ENCODE measurements around the gene FHIP1B.
"Not testable (repeated sequence)": the region's sequence is repeated elsewhere in the genome, so short reads cannot be mapped to it uniquely, and the experiment has no call there.

The FHIP1B gene

GRCh38 chr11:6234387-6235107, at the start of gene FHIP1B:
TSS of gene FHIP1B (minus strand) at chr11:6234636. CDS start at chr11:6224516, 10,120 bp downstream.
- Histone ChIP-seq H3K27me3 (no peaks in the 10 kb centered on the region), H3K4me1 (peaks cover 20% of the 10 kb centered on the region), H3K36me3 (peaks cover 7% of the 10 kb centered on the region; the same call in 1 of the 2 replicates), H3K4me3 (peak within 1 kb of the TSS; percentile 84), H3K9ac (peak within 1 kb of the TSS; percentile 81), H3K27ac (peak within 1 kb of the TSS; percentile 62), H3K9me3 (no peaks in the 10 kb centered on the region), H3K4me2 (peak within 1 kb of the TSS; percentile 92), H4K20me1 (peaks cover 30% of the 10 kb centered on the region)
- TF ChIP-seq Cebpa-rat (IDR thresholded peaks at IDR 0.05), result no peak

GRCh38 chr11:6283453-6284023, 49.1 kb upstream of the FHIP1B start:
- H3K27ac ChIP-seq, result no peak overlapping the region
- no peaks in the 10 kb centered on the region for H3K27me3 ChIP-seq
- H4K20me1 ChIP-seq, result no peaks in the 10 kb centered on the region
- H3K36me3 ChIP-seq, result no peaks in the 10 kb centered on the region
- H3K4me3 ChIP-seq, result no peak overlapping the region
- no peak overlapping the region for H3K9ac ChIP-seq
- H3K4me2 ChIP-seq, result no peak overlapping the region
- no peaks in the 10 kb centered on the region for H3K4me1 ChIP-seq
- no peak for TF ChIP-seq Cebpa-rat (IDR thresholded peaks at IDR 0.05)
- no peaks in the 10 kb centered on the region for H3K9me3 ChIP-seq

GRCh38 chr11:6280809-6281208, 46.4 kb upstream of the FHIP1B start:
- not testable (repeated sequence) for H4K20me1 ChIP-seq, H3K9ac ChIP-seq, H3K27me3 ChIP-seq, H3K36me3 ChIP-seq, H3K4me1 ChIP-seq, H3K27ac ChIP-seq, H3K4me2 ChIP-seq, H3K9me3 ChIP-seq, H3K4me3 ChIP-seq

GRCh38 chr11:6273188-6273587, 38.8 kb upstream of the FHIP1B start:
- Histone ChIP-seq H3K36me3 (no peaks in the 10 kb centered on the region), H3K4me2 (peak overlapping the region; percentile 21), H3K4me1 (peaks cover 5% of the 10 kb centered on the region), H4K20me1 (no peaks in the 10 kb centered on the region), H3K27ac (no peak overlapping the region), H3K27me3 (no peaks in the 10 kb centered on the region), H3K9ac (no peak overlapping the region), H3K4me3 (no peak overlapping the region), H3K9me3 (0 out of 2 replicates have a peak, but pooled peaks cover 11% of the 10 kb centered on the region)
- TF ChIP-seq Cebpa-rat (IDR thresholded peaks at IDR 0.05), result no peak

- TF ChIP-seq Cebpa-rat (IDR thresholded peaks at IDR 0.05), result no peak
- no peaks in the 10 kb centered on the region for H4K20me1 ChIP-seq
- no peak overlapping the region for H3K4me3 ChIP-seq
- 0 out of 2 replicates have a peak, but pooled peaks cover 11% of the 10 kb centered on the region for H3K9me3 ChIP-seq
- H3K4me2 ChIP-seq, result no peak overlapping the region
- H3K4me1 ChIP-seq, result peaks cover 5% of the 10 kb centered on the region
- H3K27ac ChIP-seq, result no peak overlapping the region
- H3K27me3 ChIP-seq, result no peaks in the 10 kb centered on the region
- no peaks in the 10 kb centered on the region for H3K36me3 ChIP-seq
- no peak overlapping the region for H3K9ac ChIP-seq
These were observed 37.2 kb upstream of the FHIP1B start for GRCh38 chr11:6271598-6271997.

GRCh38 chr11:6270584-6271246, 36.3 kb upstream of the FHIP1B start:
- Histone ChIP-seq H3K4me2 (no peak overlapping the region), H3K27ac (no peak overlapping the region), H3K4me1 (peaks cover 5% of the 10 kb centered on the region), H3K27me3 (no peaks in the 10 kb centered on the region), H3K9me3 (0 out of 2 replicates have a peak, but pooled peaks cover 11% of the 10 kb centered on the region), H3K9ac (no peak overlapping the region), H4K20me1 (no peaks in the 10 kb centered on the region), H3K36me3 (no peaks in the 10 kb centered on the region), H3K4me3 (no peak overlapping the region)
- no peak for TF ChIP-seq Cebpa-rat (IDR thresholded peaks at IDR 0.05)

- H3K9ac ChIP-seq, result no peak overlapping the region
- H3K27me3 ChIP-seq, result no peaks in the 10 kb centered on the region
- no peaks in the 10 kb centered on the region for H4K20me1 ChIP-seq
- no peaks in the 10 kb centered on the region for H3K36me3 ChIP-seq
- peaks cover 5% of the 10 kb centered on the region for H3K4me1 ChIP-seq
- no peak overlapping the region for H3K4me2 ChIP-seq
- no peak for TF ChIP-seq Cebpa-rat (IDR thresholded peaks at IDR 0.05)
- H3K9me3 ChIP-seq, result 0 out of 2 replicates have a peak, but pooled peaks cover 11% of the 10 kb centered on the region
- H3K4me3 ChIP-seq, result no peak overlapping the region
- no peak overlapping the region for H3K27ac ChIP-seq
These were observed 35.6 kb upstream of the FHIP1B start for GRCh38 chr11:6269994-6270393.

GRCh38 chr11:6268820-6269219, 34.4 kb upstream of the FHIP1B start:
- Histone ChIP-seq H3K4me3 (no peak overlapping the region), H3K9ac (no peak overlapping the region), H4K20me1 (no peaks in the 10 kb centered on the region), H3K27ac (no peak overlapping the region), H3K9me3 (0 out of 2 replicates have a peak, but pooled peaks cover 11% of the 10 kb centered on the region), H3K4me1 (peaks cover 5% of the 10 kb centered on the region), H3K36me3 (no peaks in the 10 kb centered on the region), H3K4me2 (no peak overlapping the region), H3K27me3 (no peaks in the 10 kb centered on the region)
- no peak for TF ChIP-seq Cebpa-rat (IDR thresholded peaks at IDR 0.05)

GRCh38 chr11:6263662-6264061, 29.2 kb upstream of the FHIP1B start:
- Histone ChIP-seq H3K4me3 (no peak overlapping the region), H4K20me1 (no peaks in the 10 kb centered on the region), H3K4me2 (no peak overlapping the region), H3K27ac (no peak overlapping the region), H3K9me3 (peaks cover 4% of the 10 kb centered on the region; the same call in 1 of the 2 replicates), H3K9ac (no peak overlapping the region), H3K4me1 (no peaks in the 10 kb centered on the region), H3K36me3 (no peaks in the 10 kb centered on the region), H3K27me3 (no peaks in the 10 kb centered on the region)
- no peak for TF ChIP-seq Cebpa-rat (IDR thresholded peaks at IDR 0.05)

- Histone ChIP-seq H3K9me3 (peaks cover 4% of the 10 kb centered on the region; the same call in 1 of the 2 replicates), H3K4me2 (no peak overlapping the region), H3K4me1 (no peaks in the 10 kb centered on the region), H3K36me3 (no peaks in the 10 kb centered on the region), H3K27me3 (no peaks in the 10 kb centered on the region), H3K27ac (no peak overlapping the region), H4K20me1 (no peaks in the 10 kb centered on the region), H3K9ac (no peak overlapping the region), H3K4me3 (no peak overlapping the region)
- TF ChIP-seq Cebpa-rat (IDR thresholded peaks at IDR 0.05), result no peak
These were observed 25.8 kb upstream of the FHIP1B start for GRCh38 chr11:6260207-6260726.

Data from BLaER1 (cell line).